Sigmoid colon (tissue), 4 donors: ENCODE data around the gene TMEM263.
"Not testable (repeated sequence)": the region's sequence is repeated elsewhere in the genome, so short reads cannot be mapped to it uniquely, and the experiment has no call there.

ENCODE experiments used
- CTCF ChIP-seq, 4 experiments: fragments of 450-650 bp in 3 of 4; fragments of 200-600 bp in 1 of 4; IDR thresholded peaks; one replicate each; pipeline ENCODE4 v1.5.1; 2016 to 2019; ENCODE audit warnings: antibody characterized with exemption in 4 of 4, mild to moderate bottlenecking in 3 of 4, moderate library complexity in 2 of 4
- EP300 ChIP-seq, 4 donors: sonication (generic); formaldehyde crosslinking; IDR thresholded peaks; one replicate each; pipeline ENCODE4 v1.6.1; 2017; ENCODE audit warnings: antibody characterized with exemption in 4 of 4
- POLR2A ChIP-seq, 2 donors: fragments of 450-650 bp; IDR thresholded peaks; one replicate each; pipeline ENCODE4 v1.6.1; 2016; ENCODE audit warnings: antibody characterized with exemption in 2 of 2, mild to moderate bottlenecking in 2 of 2, moderate library complexity in 2 of 2

GRCh38 chr12:107002665-107003064 lies 47.0 kb downstream of the TMEM263 start:
- not testable (repeated sequence) for TF ChIP-seq CTCF, POLR2A, EP300 (IDR thresholded peaks at IDR 0.05)
